ENCODE measurements around the gene PWWP2B.
"Not testable (repeated sequence)": the region's sequence is repeated elsewhere in the genome, so short reads cannot be mapped to it uniquely, and the experiment has no call there.

PWWP2B gene

DNA sequence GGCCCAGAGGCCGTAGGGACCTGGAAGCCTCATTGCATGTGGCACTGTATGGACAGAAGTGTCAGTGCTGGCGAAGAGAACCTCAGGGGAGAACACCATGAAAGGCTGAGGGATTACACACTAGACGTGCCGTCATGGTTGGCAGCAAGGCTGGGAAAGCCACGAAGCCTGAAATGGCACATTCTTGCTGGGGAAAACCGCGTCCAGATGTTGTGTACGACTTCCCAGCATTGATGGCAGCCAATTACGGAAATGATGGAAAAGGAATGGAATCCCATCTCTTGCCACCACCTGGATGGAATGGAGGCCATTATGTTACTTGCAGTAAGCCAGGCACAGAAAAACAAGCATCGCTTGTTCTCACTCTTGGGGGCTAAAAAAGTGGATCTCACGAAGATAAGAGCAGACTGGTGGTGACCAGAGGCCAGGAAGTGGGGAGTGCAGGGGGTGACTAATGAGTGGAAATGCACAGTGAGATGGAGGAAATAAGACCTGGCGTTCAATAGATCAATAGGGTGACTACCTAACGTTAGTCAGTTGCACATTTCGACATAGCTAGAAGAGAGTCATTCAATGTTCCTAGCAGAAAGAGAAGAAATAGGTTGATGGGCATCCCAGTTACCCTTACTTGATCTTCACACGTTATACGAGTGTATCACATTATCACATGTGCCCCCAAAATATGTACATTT is 14.6 kb upstream of the PWWP2B start:
- DNase-seq, result no peak

DNA sequence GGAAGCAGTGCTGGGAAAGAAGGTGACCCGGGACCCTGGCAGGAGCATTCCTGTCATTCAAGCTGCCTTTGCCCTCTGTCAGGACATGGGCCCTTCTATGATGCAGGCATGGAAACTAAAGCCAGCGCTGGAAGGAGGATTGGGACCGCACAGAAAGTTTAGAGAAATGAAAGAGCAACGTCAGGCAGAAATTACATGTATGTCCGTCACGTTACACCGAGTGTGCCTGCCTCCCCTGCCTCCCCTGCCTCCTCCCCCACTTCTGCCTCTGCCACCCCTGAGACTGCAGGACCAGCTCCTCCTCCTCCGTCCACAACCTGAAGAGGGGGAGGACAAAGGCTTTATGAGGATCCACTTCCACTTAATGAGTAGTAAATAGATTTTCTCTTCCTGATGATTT is 13.9 kb upstream of the PWWP2B start:
- DNase-seq, result no peak

DNA sequence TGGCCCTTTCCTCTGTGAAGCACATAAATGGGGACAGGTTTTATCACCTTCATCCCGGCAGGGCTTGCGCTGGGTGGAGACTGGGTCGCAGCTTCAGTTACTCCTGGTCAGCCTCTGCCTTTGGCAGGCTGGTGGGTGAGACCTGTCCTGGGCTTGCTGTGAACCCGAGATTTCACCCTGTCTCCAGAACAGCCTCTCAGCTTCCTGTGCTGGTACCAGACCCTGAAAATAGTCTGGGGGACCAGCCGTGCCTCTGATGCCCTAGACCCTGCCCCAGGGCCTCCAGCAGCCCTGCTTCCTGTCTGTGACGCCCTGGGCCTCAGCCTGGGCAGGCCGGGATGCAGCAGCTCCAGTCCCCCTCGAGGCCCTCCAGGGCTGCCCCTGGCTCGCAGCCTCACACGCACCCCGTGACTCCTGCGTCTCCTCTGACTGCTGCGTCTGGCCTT is 13.2 kb upstream of the PWWP2B start:
- DNase-seq, result no peak

DNA sequence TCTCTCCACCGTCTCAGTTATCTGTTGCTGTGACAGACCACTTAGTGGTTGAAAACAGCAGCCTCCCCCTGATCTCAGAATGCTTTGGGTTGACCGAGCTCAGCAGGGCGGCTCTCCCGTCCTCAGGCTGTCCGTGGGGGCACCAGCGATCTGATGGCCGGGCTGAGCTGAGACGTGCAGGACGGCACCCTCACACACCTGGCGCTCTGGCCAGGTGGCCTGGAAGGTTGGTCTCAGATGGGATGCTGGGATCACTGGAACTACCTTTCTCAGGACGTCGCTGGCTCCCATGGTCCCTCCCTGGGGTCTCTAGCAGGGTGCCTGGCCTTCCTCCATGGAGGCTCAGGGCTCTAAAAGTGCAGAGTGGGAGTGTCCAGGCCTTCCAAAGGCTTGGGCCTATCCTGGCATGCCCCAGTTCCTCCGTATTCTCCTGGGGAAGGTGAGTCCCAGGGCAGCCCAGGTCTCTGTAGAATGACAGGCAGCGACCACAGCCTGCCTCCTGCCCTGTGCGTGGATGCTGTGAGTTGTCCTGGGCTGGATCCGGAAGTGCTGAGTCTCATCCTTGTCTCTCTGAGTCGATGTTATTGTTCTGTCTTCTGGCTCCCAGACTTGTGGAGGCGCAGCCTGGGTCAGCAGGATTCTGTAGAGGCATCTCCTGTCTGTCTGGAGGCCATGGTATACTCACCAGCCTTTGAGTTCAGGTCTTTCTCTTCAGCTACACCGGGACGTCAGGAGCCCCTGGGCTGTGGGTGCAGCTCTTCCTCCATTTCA is 12.2 kb upstream of the PWWP2B start:
- DNase-seq, result no peak

DNA sequence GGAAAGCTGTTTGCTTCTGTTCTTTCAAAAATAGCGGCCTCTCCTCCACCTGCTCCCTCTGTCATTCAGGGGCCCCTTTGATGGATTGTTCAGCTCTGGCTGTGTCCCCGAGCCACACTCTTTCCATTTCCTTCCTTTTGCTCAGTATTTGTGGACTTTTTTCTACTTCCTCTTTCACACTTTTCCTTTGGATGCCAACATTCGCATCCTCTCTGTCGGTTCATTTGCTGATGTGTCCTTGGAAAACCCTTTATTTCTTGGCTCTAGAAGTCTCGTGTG is 11.7 kb upstream of the PWWP2B start:
- DNase-seq, result no peak

DNA sequence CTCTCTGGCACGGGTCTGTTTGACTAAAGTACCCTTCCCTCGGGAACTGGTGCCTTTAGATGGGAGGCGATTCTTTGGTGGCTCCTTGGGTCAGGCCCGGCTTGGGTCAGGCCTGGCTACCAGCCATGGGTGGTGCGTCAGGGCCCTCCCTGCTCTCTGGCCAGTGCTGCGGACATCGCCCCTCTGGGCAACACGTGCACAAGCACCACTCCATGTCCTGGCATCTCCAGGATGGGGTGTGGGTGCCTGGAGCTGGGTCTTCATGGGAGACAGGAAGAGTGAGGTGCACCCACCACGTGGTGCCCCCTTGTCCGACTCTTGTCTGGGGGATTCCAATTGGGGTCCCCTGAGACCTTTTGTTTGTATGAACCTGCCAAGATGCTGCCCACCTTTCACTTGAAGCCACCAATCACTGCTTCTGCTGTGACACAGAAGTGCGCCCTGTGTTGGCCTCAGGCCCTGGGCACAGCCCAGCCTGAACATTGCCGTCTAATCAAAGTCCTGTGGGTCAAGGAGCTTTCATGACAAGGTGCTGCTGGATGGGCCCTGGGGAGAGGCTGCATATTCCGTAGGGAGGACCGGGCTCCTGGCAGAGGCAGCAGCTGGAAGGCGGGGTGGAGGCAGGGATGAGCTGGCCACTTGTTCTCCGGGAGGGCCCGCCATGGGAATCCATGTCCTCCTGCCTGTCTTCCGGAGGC is 11.1 kb upstream of the PWWP2B start:
- DNase-seq, result no peak

DNA sequence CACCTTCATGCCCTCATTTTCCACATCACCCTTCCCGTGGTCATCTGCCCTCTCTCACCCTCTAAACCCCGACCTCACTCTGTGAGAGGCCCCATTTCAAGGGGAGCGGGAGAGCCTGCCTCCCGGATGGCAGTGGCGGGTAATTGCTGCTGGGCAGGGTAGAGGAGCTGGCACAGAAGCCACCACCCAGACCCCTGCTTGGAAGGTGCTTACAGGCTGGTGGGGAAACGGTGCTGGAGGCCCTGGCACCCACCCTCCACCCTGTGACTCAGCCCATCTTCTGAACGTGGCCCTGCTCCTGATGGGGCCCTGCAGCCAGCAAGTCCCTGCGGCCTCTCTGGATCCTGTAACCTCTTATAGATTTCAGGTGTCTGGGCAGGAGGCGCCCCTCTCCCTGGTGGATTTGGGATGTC is 10.6 kb upstream of the PWWP2B start:
- no peak for DNase-seq

DNA sequence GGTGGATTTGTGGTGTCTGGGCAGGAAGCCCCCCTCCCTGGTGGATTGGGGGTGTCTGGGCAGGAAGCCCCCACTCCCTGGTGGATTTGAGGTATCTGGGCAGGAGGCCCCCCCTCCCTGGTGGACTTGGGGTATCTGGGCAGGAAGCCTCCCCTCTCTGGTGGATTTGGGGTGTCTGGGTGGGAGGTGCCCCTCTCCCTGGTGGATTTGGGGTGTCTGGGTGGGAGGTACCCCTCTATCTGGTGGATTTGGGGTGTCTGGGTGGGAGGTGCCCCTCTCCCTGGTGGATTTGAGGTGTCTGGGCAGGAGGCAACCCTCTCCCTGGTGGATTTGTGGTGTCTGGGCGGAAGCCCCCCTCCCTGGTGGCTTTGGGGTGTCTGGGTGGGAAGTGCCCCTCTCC is 10.1 kb upstream of the PWWP2B start:
- DNase-seq, result not testable (repeated sequence)

DNA sequence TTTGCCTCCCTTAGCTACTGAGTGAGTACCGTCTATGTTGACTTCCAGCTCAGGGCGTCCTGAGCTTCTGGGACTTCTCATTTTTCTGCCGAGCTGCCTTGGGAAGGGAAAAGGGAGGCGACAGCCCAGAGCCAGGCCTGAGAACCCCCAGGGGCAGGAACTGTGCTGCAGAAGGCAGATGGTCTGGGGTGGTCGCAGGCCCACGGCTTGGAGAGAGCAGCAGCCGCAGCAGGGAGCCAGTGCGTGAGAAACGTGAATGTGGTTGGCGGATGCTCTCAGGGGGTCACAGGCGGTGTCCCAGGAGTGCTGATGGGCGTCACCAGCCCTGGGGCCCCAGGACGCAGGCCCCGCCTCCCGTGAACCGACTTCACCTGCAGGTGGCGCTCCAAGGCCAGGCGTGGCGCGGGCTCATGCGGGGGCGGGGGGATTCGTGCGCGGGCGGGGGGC is 9.2 kb upstream of the PWWP2B start:
- DNase-seq, result peak; percentile 69

DNA sequence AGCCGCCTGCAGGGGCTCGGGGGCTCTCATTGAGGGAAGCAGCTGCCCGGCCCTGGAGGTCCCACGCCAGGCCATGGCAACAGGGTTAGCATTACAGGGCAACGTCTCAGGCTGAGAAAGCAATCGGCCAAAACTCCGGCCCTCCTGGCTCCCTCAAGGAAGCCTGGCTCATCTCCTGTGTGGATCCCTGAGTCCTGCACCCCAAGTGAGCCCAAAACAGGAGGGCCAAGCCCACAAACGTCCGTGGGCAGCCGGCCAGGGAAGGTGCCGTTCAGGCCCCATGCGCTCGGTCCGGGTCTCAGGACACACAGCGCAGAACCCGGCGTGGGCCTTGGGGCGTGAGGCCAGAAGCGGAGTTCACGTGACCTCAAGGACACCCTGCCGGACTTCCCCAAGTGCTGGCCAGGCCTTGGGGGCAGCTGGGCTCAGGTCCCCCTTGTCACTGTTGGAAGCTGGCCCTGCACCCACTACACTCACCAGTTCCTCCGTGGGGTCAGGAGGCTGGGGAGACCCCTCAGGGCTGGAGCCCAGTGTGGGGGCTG is 8.0 kb upstream of the PWWP2B start:
- DNase-seq, result no peak

DNA sequence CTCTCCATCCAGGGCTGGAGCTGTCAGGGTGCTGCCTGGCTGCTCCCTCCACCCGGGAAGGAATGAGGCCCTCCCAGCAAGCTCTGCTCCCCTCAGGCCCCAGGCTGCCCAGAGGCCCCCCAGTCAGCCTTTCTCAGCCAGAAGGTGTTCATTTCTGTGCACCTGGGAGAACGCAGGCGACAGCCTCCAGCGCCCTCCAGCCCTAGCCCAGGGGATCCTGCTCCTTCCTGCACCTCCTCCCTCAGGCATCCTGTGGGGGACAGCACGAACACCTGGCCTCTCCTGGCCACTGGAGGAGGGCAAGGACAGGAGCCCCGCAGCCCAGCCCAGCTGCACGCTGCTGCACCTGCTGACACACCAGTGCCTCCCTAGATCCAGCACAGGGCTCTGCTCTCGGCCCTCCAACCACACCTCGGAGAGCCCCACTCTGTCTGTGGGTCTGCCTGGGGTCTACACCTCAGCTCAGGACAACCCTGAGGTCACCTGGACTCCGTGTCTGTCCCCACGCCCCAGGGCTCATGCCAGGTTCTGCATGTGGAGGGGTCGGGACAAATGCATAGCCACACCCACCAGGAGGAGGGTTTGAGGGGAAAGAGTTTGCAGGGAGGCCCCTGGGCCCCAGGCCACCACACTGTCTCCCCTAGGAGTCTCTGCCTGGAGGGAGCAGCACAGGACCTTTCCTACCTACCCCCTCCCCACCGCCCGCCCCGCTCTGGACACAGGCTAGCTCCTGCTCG is 7.4 kb upstream of the PWWP2B start:
- DNase-seq, result no peak

DNA sequence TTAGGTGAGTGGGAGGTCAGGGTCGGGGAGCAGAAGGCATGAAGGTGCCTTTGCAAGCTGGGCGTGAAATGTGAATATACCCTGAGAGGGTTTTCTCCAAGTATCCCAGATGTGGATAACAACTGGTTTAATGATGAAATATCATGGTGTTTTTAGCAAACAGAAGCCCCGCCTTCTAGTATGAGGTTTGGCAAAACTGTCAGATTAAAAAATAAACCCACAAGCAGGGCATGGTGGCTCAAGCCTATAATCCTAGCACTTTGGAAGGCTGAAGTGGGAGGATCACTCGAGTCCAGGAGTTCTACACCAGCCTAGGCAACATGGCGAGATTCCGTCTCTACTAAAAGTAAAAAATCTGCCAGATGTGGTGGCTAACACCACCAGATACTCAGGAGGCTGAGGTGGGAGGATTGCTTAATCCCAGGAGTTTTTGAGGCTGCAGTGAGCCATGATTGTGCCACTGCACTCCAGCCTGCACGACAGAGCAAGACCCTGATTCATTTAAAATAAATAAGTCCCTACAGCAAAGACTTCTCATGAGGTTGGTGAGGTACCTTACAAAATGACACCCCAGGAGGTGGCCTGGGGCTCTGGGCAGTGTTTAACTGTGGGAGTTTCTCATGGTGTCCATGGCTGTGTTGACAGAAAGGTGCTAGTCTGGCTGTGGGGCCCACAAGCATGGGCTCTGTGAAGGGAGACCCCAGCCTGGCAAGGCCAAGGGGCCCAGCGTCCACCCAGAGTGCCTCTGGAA is 6.7 kb upstream of the PWWP2B start:
- DNase-seq, result no peak

DNA sequence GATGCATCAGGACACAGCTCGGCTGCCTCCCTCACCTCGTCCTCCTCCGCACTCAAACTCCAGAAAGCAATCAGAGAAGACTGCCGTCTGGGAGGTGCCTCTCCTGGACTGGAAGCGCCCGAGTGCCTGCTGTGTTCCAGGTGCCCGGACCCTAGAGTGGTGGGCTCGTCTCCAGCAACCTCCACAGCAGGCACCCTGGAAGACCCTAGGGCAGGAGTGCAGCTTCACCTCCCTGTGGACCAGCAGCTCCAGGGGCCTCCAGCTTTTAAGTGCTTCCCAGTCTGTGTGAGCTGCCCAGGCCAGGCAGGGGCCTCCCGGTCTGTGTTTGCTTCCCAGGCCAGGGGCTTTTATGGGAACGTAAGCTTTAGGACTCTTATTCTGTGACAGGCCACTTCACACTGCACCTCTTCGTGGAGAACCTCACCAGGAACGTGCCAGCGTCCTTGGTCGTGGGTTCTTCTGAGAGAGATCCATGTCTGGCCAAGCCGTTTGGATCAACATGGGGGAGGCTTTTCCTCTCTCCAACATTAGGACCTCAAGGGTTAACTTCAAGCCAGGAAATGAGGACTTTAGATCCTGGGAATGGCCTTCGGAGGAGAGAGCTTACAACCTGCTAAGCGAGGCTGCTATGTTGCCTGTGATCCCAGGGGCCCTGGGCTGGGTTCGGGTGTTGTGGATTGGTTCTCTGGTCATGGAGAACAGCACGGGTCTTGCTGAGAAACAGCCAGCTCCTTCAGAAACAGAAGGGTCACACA is 5.9 kb upstream of the PWWP2B start:
- DNase-seq, result no peak

DNA sequence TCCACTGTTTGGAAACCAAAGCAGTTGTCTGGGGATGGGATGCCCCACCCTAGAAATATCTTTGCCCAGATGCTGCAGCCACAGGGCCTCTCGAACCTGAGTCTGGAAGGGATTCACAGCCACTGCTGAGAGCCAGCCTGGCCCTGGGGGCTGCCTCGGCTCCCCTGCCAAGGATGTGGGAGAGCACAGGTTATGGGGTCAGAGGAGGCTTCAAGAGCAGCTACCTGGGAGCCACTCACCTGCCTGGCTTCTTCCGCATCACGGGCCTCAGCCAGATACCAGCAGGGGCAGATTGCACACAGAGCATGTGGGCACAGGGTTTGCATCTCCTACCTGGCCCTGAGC is 5.4 kb upstream of the PWWP2B start:
- DNase-seq, result no peak

DNA sequence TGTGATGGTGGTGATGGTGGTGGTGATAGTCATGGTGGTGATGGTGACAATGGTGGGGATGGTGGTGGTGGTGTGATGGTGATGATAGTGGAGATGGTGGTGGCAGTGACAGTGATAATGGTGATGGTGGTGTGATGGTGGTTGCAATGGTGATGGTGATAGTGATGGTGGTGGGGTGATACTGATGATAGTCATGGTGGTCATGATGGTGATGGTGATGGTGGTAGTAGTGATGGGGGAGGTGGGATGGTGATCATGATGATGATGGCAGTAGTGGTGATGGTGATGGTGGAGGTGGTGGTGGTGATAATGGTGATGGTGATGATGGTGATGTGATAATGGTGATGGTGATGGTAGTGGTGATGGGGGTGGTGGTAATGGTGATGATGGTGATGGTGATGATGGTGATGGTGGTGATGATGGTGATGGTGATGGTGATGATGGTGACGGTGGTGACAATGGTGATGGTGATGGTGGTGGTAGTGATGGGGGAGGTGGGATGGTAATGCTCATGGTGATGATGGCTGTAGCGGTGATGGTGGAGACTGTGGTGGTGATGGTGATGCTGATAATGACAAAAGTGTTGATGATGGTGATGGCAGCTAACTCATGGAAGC is 4.7 kb upstream of the PWWP2B start:
- no peak for DNase-seq

DNA sequence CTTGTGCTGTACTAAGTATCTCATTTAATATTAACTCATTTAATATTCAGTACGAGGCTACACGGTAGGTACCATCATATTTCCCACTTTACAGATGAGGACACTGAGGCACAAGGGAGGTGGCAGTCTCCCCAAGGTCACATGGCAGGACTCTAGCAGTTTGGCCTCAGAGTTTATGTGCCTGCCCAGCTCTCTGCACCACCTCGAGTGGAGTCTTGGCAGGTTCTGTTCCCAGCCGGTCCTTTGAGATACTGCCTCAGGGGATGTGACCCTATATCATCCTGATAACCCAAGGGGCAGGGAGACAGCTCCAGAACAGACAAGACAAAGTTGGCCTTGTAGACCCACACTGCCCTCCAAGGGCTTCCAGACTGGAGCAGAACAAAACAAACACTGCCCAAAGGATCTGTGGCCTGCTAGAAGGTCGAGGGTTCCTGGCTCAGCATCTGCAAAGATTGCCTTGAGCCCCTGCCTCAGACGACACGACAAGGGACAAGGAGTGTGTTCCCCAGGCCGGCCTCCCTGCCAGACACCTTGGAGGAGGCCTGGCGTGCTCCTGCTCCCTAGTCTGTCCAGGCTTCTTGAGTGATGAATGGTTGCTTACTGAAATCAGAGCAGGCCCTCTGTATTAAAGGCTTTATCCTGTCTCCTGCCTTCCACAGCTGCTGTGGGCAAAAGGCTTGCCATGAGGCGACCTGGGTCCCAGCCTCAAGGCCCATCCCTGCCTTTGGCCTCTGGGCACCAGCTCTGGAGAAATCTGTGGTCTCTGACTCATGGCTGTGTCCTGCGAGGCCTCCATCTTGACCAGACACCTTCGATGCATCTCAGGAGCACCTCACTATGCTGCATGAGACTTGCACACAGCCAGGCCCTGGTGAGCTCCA is 3.9 kb upstream of the PWWP2B start:
- DNase-seq, result no peak

DNA sequence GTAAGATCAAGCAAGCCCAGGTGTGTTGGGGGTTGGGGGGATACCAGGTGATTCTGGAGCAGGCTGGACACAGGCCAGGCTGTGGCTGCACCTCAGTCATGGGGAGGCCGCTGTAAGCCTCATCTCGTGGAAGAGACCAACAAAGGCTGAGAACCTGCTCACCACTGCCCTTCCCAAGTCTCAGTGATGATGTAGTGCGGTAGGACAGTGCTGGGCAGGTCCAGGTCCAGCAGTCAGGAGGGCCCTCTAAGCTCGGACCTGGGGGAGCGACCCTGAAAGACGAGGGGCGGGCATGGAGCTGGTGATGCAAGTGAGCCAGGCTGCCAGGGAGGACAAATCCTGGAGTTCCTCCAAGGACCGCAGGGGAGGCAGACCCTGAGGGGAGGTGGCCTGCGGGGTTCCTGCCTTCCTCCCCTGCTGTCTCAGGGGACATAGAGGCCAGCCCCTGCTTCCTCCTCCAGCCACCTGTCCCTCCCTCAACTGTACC is 3.3 kb upstream of the PWWP2B start:
- DNase-seq, result no peak

DNA sequence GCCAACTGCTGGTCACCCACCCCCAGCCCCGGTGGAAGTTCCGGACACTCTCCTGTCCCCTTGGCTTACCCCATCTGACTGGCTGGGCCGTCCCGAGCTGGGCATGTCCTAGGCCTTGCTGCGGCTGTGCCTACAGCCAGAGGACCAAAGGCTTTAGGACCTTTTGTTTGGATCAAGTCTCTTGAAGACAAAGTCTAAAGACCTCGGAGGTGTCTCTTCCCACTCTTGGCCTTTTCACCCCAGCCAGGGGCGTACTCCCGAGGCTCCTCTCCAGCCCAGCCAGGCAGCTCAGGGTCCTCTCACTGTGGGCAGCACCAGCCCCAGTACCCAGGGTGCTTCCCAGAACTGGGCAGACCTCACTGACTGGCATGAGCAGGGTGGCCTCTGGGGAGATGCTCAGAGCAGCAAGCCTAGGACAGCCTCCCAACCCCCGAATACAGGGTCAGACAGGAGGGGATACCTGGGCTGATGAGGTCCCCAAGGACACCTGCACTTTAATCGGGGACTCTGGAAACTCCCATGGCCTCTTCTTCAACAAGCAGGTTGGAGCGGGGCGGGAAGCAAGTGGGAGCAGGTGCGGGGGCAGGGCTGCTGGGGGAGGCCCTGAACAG is 2.7 kb upstream of the PWWP2B start:
- DNase-seq, result no peak

DNA sequence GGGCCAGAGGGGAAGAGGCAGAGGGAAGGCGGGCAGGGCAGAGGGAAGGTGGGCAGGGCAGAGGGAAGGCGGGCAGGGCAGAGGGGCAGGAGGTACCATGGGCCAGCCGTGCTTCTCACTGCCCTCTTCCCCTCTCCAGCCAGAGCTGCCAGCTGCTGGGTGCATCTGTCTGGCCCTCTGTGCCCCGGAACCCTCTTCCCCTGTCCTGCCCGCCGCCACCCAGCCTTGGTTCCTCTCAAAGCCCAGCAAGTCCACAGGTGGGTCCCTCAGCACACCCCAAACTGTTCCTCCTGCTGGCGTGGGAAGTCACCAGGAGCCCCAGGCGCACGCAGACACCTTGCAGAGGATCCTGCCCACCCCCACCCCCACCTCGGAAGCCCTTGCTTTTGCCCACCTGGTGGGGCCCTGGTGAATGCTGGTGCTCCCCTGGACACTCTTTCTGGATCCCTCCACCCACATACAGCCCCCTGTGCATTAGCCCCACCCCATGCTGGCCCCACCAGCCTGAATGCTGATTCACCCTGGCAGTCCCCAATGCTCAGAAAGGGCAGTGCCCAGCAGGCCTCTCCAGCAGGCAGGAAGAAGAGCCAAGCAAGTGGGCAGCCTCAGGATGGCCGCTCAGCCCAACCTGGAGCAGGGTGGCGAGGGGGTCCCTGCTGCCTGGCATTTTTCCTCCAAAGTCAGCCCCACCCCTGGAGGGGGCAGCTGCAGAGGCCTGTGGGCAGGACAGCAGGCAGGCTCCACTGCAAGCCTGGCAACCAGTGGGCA is 1.9 kb upstream of the PWWP2B start:
- DNase-seq, result no peak
